Liver (tissue), 3 donors: ENCODE results near the gene SAMSN1.

ENCODE experiments used
- CTCF ChIP-seq: fragments of 150-350 bp; IDR thresholded peaks from 2 replicates; pipeline ENCODE4 v1.5.1; 2017; ENCODE audit warnings: improper control_type of control experiment, low read depth, low read length; ENCODE audit not compliant: missing input control
- RXRA ChIP-seq, 2 donors: IDR thresholded peaks; 2 replicates each; pipeline ENCODE4 v1.6.1; 2017 to 2018; ENCODE audit warnings: antibody characterized with exemption in 2 of 2, mild to moderate bottlenecking in 1 of 2
- SP1 ChIP-seq: IDR thresholded peaks from 2 replicates; pipeline ENCODE4 v1.6.1; 2018; ENCODE audit warnings: antibody characterized with exemption, mild to moderate bottlenecking
- donor health status: healthy.
- donor health status: healthy.

- no peak for TF ChIP-seq RXRA (IDR thresholded peaks at IDR 0.05)
- TF ChIP-seq CTCF: no peak
- no peak for TF ChIP-seq SP1
These were observed 61.7 kb downstream of the SAMSN1 start for GRCh38 chr21:14484188-14485009.
